ENCODE results near the gene PDC. TPM values are rescaled to one million over a fixed set of nuclear protein-coding genes. Genes with fewer than 3 reads are reported as not detected.
"Not testable (repeated sequence)": the region's sequence is repeated elsewhere in the genome, so short reads cannot be mapped to it uniquely, and the experiment has no call there.

Gene PDC
- total RNA-seq, 2 donors from 2014 or later, result not detected

GRCh38 chr1:186418503-186418902 is 42.4 kb downstream of the PDC start:
- H3K36me3 Mint-ChIP-seq (ENCODE audit: low read depth), result peaks cover 3% of the 10 kb centered on the region
- ATAC-seq (no peak), DNase-seq (no peak)
- no peak overlapping the region for H3K4me3 Mint-ChIP-seq
- H3K4me1 Mint-ChIP-seq, result peaks cover 7% of the 10 kb centered on the region
- no peaks in the 10 kb centered on the region for H3K27me3 Mint-ChIP-seq
- H3K9me3 ChIP-seq (ENCODE audit: control insufficient read depth, low read length, poor library complexity, severe bottlenecking), result no peaks in the 10 kb centered on the region
- no peak overlapping the region for H3K27ac Mint-ChIP-seq

- no peak overlapping the region for H3K27ac Mint-ChIP-seq
- no peaks in the 10 kb centered on the region for H3K27me3 Mint-ChIP-seq
- H3K36me3 Mint-ChIP-seq (ENCODE audit: low read depth), result no peaks in the 10 kb centered on the region
- no peak for ATAC-seq
- no peaks in the 10 kb centered on the region for H3K4me1 Mint-ChIP-seq
- H3K4me3 Mint-ChIP-seq, result no peak overlapping the region
- no peak for DNase-seq
- no peaks in the 10 kb centered on the region for H3K9me3 ChIP-seq (ENCODE audit: control insufficient read depth, low read length, poor library complexity, severe bottlenecking)
Measured at GRCh38 chr1:186413319-186413718, 47.6 kb downstream of the PDC start.

GRCh38 chr1:186409091-186409490 is 51.8 kb downstream of the PDC start:
- no peaks in the 10 kb centered on the region for H3K4me1 Mint-ChIP-seq
- H3K36me3 Mint-ChIP-seq (ENCODE audit: low read depth), result peaks cover 6% of the 10 kb centered on the region
- H3K9me3 ChIP-seq (ENCODE audit: control insufficient read depth, low read length, poor library complexity, severe bottlenecking), result no peaks in the 10 kb centered on the region
- no peak overlapping the region for H3K27ac Mint-ChIP-seq
- ATAC-seq (no peak), DNase-seq (no peak)
- no peaks in the 10 kb centered on the region for H3K27me3 Mint-ChIP-seq
- H3K4me3 Mint-ChIP-seq, result no peak overlapping the region

GRCh38 chr1:186404454-186405051 is 56.4 kb downstream of the PDC start:
- H3K4me1 Mint-ChIP-seq, result peaks cover 5% of the 10 kb centered on the region

GRCh38 chr1:186403632-186404031 is 57.3 kb downstream of the PDC start:
- no peaks in the 10 kb centered on the region for H3K27me3 Mint-ChIP-seq
- H3K36me3 Mint-ChIP-seq (ENCODE audit: low read depth), result peaks cover 13% of the 10 kb centered on the region
- DNase-seq (no peak), ATAC-seq (no peak)
- no peak overlapping the region for H3K4me3 Mint-ChIP-seq
- peaks cover 5% of the 10 kb centered on the region for H3K4me1 Mint-ChIP-seq
- no peaks in the 10 kb centered on the region for H3K9me3 ChIP-seq (ENCODE audit: control insufficient read depth, low read length, poor library complexity, severe bottlenecking)
- peak overlapping the region; percentile 39 for H3K27ac Mint-ChIP-seq

More at GRCh38 chr1:186404454-186405051, 56.4 kb downstream of the PDC start:
- no peaks in the 10 kb centered on the region for H3K9me3 ChIP-seq (ENCODE audit: control insufficient read depth, low read length, poor library complexity, severe bottlenecking)
- DNase-seq, result no peak
- Mint-ChIP-seq H3K36me3 (ENCODE audit: low read depth) (peaks cover 13% of the 10 kb centered on the region), H3K27me3 (no peaks in the 10 kb centered on the region), H3K4me3 (no peak overlapping the region), H3K27ac (peak overlapping the region; percentile 16)
- peak; percentile 92 for ATAC-seq

GRCh38 chr1:186401446-186401845 is 59.5 kb downstream of the PDC start:
- H3K27me3 Mint-ChIP-seq; H3K4me3 Mint-ChIP-seq; H3K4me1 Mint-ChIP-seq; DNase-seq; H3K36me3 Mint-ChIP-seq (ENCODE audit: low read depth); H3K9me3 ChIP-seq (ENCODE audit: control insufficient read depth, low read length, poor library complexity, severe bottlenecking); ATAC-seq: not testable (repeated sequence)
- H3K27ac Mint-ChIP-seq, result peak overlapping the region; percentile 76

Other genes with a start within 250 kb of the PDC start
- under 1 TPM; 0.10 to 0.45 TPM for gene PRG4, start 164.8 kb downstream of the PDC start, total RNA-seq
- gene TPR, start 85.9 kb downstream of the PDC start, total RNA-seq, result 100 to 1,000 TPM; 132 to 139 TPM
- gene ODR4, start 85.3 kb downstream of the PDC start, total RNA-seq, result 10 to 100 TPM; 18.6 to 22.5 TPM
- 1 to 10 TPM; 3.5 to 6.4 TPM for gene PTGS2, start 219.3 kb upstream of the PDC start, total RNA-seq

Data from T-helper 17 cell (primary cell).